ENCODE measurements around the gene PPM1J.

PPM1J gene

DNA sequence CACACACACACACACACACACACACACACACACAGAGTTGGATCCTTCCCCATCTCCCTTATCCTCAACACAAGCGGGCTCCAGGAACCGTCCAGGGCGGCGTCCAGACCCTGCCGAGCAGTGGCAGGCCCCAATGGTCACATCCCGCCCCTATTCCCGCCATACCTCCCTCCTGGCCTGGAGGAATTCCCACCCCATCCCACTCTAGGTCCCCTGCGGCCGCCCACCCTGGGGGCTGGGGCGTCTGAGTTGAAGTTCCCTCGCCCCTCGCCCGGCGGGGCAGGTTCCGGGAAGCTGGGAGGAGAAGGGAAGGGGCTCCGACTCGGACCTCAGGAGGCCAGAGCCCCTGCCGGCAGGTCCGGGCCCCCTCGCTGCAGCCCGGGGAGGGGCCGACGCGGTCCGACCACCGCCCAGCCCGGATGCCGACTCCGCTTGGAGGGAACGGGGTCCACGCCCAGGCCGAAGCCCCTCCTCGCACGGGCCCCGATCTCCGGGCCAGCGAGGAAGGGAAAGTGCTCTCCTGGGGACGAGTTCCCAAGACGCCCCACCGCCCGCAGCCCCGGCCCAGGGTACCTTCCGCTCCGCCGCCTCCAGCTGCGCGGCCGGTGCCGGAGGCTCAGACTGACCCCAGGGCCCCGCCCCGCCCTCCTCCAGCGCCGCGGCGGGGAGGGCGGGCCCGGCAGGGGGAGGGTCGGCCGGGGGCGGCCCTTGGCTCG is 8.5 kb downstream of the PPM1J start, which contains the start of gene RHOC:
Gene RHOC (minus strand): TSS at position 623 of the 716 bp plus-strand sequence. CDS start 3,328 bp downstream, outside the sequence.
- FAIRE-seq (no peak), DNase-seq (ENCODE audit: insufficient read length, low spot score) (peak; percentile 69)

GRCh38 chr1:112704934-112705627 is 10.1 kb downstream of the PPM1J start:
- FAIRE-seq, result peak; percentile 89
- peak; percentile 91 for DNase-seq (ENCODE audit: insufficient read length, low spot score)

- FAIRE-seq, result no peak
These were observed 10.7 kb downstream of the PPM1J start for GRCh38 chr1:112704391-112704933.

GRCh38 chr1:112703706-112704105 is 11.4 kb downstream of the PPM1J start:
- DNase-seq (ENCODE audit: insufficient read length, low spot score) (no peak), FAIRE-seq (no peak)

More at GRCh38 chr1:112704391-112704933, 10.7 kb downstream of the PPM1J start:
- no peak for DNase-seq (ENCODE audit: insufficient read length, low spot score)

DNA sequence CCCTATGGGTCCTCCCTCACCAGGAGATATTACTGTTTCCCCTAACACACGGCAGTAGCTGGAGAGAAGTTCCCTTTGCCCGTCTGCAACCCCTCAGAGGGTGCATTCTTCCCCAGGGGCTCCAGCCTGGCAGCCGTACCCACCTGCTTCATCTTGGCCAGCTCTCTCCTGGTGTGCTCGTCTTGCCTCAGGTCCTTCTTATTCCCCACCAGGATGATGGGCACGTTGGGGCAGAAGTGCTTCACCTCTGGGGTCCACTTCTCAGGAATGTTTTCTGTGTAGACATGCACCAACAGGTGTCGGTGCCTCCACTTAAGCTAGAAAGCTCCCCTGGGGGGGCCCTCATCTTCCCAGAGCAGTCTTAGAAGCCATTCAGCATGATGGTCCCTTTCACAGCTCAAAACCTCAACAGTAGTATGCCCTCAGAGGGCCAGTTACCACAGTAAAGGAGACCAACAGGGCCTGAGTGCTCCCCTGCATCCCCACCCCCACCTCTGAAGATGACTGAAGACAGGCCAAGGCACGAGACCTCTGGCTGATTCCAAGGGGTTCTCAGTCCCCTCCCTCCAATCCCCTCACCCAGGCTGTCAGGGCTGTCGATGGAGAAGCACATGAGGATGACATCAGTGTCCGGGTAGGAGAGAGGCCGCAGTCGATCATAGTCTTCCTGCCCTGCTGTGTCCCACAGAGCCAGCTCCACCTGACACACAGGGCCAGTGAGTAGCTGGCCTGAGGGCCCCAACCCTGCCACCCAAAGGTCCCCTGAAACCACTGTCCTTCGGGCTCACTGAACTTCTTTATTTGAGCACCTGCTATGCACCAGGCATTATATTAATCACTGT is 12.5 kb downstream of the PPM1J start:
- no peak for DNase-seq (ENCODE audit: insufficient read length, low spot score)
- FAIRE-seq, result no peak

GRCh38 chr1:112702067-112702395 is 13.1 kb downstream of the PPM1J start:
- FAIRE-seq (no peak), DNase-seq (ENCODE audit: insufficient read length, low spot score) (no peak)

DNA sequence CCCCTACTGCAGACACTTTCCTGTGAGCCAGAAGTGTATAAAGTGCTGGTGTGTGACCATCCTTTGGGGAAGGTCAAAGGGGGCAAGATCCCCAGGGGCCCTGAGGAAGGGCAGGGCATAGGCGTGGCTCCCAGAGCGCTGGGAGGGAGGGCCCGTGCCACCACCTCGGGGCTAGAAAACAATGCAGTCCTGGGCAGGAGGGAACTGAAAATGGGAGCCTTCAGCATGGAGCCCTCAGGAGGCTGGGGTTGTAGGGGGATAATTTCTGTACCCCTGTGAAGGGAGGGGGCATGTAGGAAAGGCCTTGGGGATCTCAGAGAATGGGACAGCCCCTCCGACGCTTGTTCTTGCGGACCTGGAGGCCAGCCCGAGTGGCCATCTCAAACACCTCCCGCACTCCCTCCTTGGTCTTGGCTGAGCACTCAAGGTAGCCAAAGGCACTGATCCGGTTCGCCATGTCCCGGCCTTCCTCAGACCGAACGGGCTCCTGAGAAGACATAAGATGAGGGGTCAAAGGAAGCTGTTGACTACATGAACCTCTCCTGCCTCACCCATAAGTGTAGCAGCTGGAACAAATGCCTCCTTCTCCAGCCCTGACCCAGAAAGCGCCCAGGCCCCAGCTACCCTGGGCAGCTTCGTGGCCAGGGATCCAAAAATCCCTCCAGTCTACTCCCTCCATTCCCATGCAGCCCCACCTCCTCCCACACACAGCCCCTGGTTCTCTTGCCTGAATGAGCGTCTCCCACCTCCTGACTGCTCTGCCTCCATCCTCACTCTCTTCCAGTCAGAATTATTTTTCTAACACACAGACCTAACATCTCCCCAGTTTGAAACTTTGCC is 13.7 kb downstream of the PPM1J start:
- FAIRE-seq (no peak), DNase-seq (ENCODE audit: insufficient read length, low spot score) (no peak)

- FAIRE-seq (peak; percentile 23), DNase-seq (ENCODE audit: insufficient read length, low spot score) (no peak)
These were observed 14.6 kb downstream of the PPM1J start for GRCh38 chr1:112700290-112701226.

- DNase-seq (ENCODE audit: insufficient read length, low spot score), result no peak
These were observed 15.5 kb downstream of the PPM1J start for GRCh38 chr1:112699425-112700144.

GRCh38 chr1:112698366-112699310 is 16.5 kb downstream of the PPM1J start:
- no peak for FAIRE-seq
- DNase-seq (ENCODE audit: insufficient read length, low spot score), result no peak

More at GRCh38 chr1:112699425-112700144, 15.5 kb downstream of the PPM1J start:
- no peak for FAIRE-seq

GRCh38 chr1:112697781-112698201 is 17.3 kb downstream of the PPM1J start:
- no peak for FAIRE-seq
- DNase-seq (ENCODE audit: insufficient read length, low spot score), result no peak

- DNase-seq (ENCODE audit: insufficient read length, low spot score) (no peak), FAIRE-seq (no peak)
These were observed 18.4 kb downstream of the PPM1J start for GRCh38 chr1:112696578-112697314.

GRCh38 chr1:112695276-112695675 is 19.9 kb downstream of the PPM1J start:
- no peak for DNase-seq (ENCODE audit: insufficient read length, low spot score)
- FAIRE-seq, result no peak

DNA sequence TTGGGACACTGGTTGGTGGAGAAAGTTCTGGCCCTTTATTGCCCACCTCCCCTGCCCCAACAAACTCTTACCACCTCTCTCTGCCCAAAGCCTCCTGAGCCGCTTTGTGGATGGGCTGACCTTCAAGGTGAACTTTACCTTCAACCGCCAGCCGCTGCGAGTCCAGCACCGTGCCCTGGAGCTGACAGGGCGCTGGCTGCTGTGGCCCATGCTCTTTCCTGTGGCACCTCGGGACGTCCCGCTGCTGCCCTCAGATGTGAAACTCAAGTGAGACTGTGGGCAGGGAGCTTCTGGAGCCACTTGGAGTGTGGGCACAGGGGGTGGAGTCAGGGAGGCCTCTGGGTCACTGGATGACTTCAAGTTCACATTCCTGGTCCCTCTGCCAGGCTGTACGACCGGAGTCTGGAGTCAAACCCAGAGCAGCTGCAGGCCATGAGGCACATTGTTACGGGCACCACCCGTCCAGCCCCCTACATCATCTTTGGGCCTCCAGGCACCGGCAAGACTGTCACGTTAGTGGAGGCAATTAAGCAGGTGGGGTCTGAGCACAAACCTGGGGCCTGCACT is 20.7 kb downstream of the PPM1J start:
- FAIRE-seq, result no peak
- no peak for DNase-seq (ENCODE audit: insufficient read length, low spot score)

GRCh38 chr1:112693821-112694220 is 21.3 kb downstream of the PPM1J start:
- DNase-seq (ENCODE audit: insufficient read length, low spot score) (no peak), FAIRE-seq (no peak)

DNA sequence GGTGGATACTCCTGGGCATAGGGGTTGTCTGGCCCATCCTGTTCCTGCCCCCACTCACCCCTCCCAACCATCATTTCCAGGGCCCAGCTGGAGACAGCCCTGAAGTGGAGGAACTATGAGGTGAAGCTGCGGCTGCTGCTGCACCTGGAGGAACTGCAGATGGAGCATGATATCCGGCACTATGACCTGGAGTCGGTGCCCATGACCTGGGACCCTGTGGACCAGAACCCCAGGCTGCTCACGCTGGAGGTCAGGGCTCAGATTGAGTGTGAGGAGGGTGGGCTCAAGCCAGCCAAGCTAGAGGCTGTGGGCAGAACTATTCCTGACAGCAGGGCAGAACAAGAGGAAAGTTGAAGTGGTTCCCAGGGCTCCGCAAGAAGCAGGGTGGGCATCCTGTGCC is 22.5 kb downstream of the PPM1J start:
- no peak for FAIRE-seq

More for the DNA sequence above, 22.5 kb downstream of the PPM1J start:
- DNase-seq (ENCODE audit: insufficient read length, low spot score), result no peak

All from GM19239 (cell line).